Small intestine (tissue), 7 donors: ENCODE results near the gene CERS5. TPM values are rescaled to one million over a fixed set of nuclear protein-coding genes. Genes with fewer than 3 reads are reported as not detected.

Experiments used
- DNase-seq, 2 donors: peaks; one replicate each; pipeline versions ENCODE4 v3.0.0 to v3.0.0-alpha.2; 2013
- FAIRE-seq: peaks from 2 replicates; lab custom pipeline; 2012; peaks lifted over from hg19 to GRCh38; lab: Jason Lieb, UNC
- H3K27ac ChIP-seq, 3 donors: one replicate each; pipeline ENCODE4 v1.5.1; 2013; ENCODE audit warnings: low read length in 2 of 3, mild to moderate bottlenecking in 2 of 3, control low read depth in 1 of 3, inconsistent platforms in 1 of 3, low read depth in 1 of 3, moderate library complexity in 1 of 3
- H3K27me3 ChIP-seq, 3 donors: one replicate each; pipeline ENCODE4 v1.6.1; 2013; ENCODE audit warnings: low read length in 3 of 3, inconsistent platforms in 1 of 3; ENCODE audit not compliant: control insufficient read depth in 3 of 3, insufficient read depth in 3 of 3
- H3K36me3 ChIP-seq, 3 donors: one replicate each; pipeline ENCODE4 v1.6.1; 2013; ENCODE audit warnings: low read length in 3 of 3, inconsistent platforms in 1 of 3, low read depth in 1 of 3, mild to moderate bottlenecking in 1 of 3, moderate library complexity in 1 of 3; ENCODE audit not compliant: control insufficient read depth in 3 of 3, insufficient read depth in 2 of 3
- H3K4me1 ChIP-seq, 3 donors: one replicate each; pipeline ENCODE4 v1.6.1; 2013; ENCODE audit warnings: low read length in 2 of 3, inconsistent platforms in 1 of 3, low read depth in 1 of 3, mild to moderate bottlenecking in 1 of 3, moderate library complexity in 1 of 3; ENCODE audit not compliant: control insufficient read depth in 3 of 3, insufficient read depth in 2 of 3
- H3K4me3 ChIP-seq, 3 donors: one replicate each; pipeline ENCODE4 v1.5.1; 2013; ENCODE audit warnings: low read length in 3 of 3, control low read depth in 1 of 3, inconsistent platforms in 1 of 3, low read depth in 1 of 3, mild to moderate bottlenecking in 1 of 3, moderate library complexity in 1 of 3
- H3K9me3 ChIP-seq, 2 donors: one replicate each; pipeline ENCODE4 v1.6.1; 2013; ENCODE audit warnings: low read depth in 1 of 2, low read length in 1 of 2; ENCODE audit not compliant: control insufficient read depth in 2 of 2, insufficient read depth in 1 of 2
- WGBS, 3 donors: extraction: QIAGEN DNeasy Blood & Tissue Kit; methylation state at CpG; one replicate each; pipeline ENCODE4 v1.1.7; 2013; 5-methylcytosine and 5-hydroxymethylcytosine counted together
- polyA plus RNA-seq, 4 donors: library from polyadenylated mRNA; stranded (reverse) in 3 of 4; unstranded in 1 of 4; fragments of 200-250 nt in 3 of 4; fragments of 120-200 nt in 1 of 4; gene quantifications; one replicate each; pipeline versions ENCODE4 v1.2.1 to v1.2.3, GENCODE V29; 2013
- donor health status: healthy with polysubstance abuse.
- donor health status: control.
- donor health status: control.
- donor health status: Bipolar disorder and iron deficiency.
- donor health status: healthy.

Gene CERS5
- polyA plus RNA-seq, 4 donors = 10.1 to 29.2 (median 18.9) TPM

GRCh38 chr12:50192908-50193307, 25.7 kb upstream of the CERS5 start:
- DNase-seq (no peak), FAIRE-seq (no peak)
- Histone ChIP-seq H3K4me1 (peaks cover 0 to 28% (median 5%) of the 10 kb centered on the region in 3 donors), H3K4me3 (no peak overlapping the region), H3K27ac (peak overlapping the region in 1 of 3 donors; percentile 75), H3K27me3 (no peaks in the 10 kb centered on the region), H3K9me3 (no peaks in the 10 kb centered on the region), H3K36me3 (peaks cover 4 to 57% (median 6%) of the 10 kb centered on the region in 3 donors)
- 81 to 98% (median 94%) methylated on average over 5 of the region's 5 CpGs for WGBS, 3 donors

DNA sequence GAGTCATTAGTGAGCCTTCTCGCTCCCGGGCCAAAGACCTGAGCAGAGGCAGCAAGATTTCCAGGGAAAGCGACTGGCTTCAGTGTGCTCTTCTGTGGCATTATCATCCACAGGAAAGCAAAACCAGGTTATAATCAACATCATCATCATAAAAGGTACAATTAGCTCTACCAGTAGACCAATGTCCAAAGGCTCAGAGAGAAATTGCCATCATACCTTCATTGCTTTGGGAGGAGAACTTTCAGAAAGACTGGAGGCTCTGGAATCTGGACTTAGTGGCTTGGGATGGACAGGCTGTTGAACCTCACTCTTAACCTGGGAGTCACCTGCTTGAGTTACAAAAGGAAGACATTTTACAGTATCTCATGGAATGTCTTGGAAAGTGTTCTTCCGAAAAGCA, 25.1 kb upstream of the CERS5 start:
- Histone ChIP-seq H3K27me3 (no peaks in the 10 kb centered on the region), H3K9me3 (no peaks in the 10 kb centered on the region), H3K36me3 (peaks cover 4 to 60% (median 6%) of the 10 kb centered on the region in 3 donors), H3K27ac (peak overlapping the region in 1 of 3 donors; percentile 75), H3K4me1 (peaks cover 0 to 33% (median 5%) of the 10 kb centered on the region in 3 donors), H3K4me3 (no peak overlapping the region)
- WGBS, 3 donors = 33 to 72% (median 52%) methylated on average over 4 of the region's 4 CpGs
- FAIRE-seq (no peak), DNase-seq (peak; percentile 79 to 94)

- no peak overlapping the region for H3K4me3 ChIP-seq
- no peak overlapping the region for H3K27ac ChIP-seq
- H3K4me1 ChIP-seq = peaks cover 0 to 31% (median 5%) of the 10 kb centered on the region in 3 donors
- H3K9me3 ChIP-seq = no peaks in the 10 kb centered on the region
- no peaks in the 10 kb centered on the region for H3K27me3 ChIP-seq
- FAIRE-seq (no peak), DNase-seq (no peak)
- peaks cover 4 to 55% (median 6%) of the 10 kb centered on the region in 3 donors for H3K36me3 ChIP-seq
- 54 to 75% (median 70%) methylated on average over 1 of the region's 1 CpG for WGBS, 3 donors
These were observed 23.7 kb upstream of the CERS5 start for GRCh38 chr12:50190859-50191258.

DNA sequence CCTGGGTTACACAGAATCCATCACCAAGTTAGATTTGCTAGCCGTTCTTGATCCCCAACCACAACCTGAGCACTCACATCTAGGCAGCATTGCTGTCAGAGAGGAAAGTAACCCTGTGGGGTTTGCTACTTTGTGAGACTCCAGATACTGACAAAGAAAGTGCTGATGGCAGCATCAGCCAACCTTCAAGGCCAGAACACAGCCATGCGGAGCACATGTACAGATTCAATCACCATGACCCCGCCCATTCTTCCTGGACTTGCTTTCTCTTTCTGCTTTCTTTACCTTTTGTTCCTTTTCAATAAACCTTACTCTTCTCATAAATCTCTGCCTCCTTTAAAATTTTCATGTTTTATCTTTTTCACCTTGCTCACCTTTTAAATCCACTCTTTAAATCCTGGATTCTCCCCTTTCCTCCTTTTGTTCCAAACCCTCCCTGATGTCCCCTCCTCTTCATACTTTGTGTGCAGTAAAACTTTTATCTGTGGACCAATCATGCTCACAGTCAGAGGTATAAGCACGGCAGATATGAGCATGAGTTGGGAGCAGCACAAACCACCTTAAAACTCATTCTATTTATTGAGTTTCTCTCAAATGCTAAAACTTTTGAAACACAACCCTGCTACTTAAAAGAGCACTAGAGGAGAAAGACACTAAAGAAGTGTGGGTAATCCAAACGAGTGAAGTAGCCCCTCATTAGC, 21.9 kb upstream of the CERS5 start:
- H3K27me3 ChIP-seq = no peaks in the 10 kb centered on the region
- WGBS, 3 donors = 53 to 66% (median 66%) methylated on average over 5 of the region's 5 CpGs
- H3K4me3 ChIP-seq = no peak overlapping the region
- no peak for FAIRE-seq
- H3K9me3 ChIP-seq = no peaks in the 10 kb centered on the region
- H3K27ac ChIP-seq = peak overlapping the region; percentile 5 to 71 (median 14)
- H3K4me1 ChIP-seq = peaks cover 0 to 31% (median 5%) of the 10 kb centered on the region in 3 donors
- peak; percentile 68 to 76 for DNase-seq
- H3K36me3 ChIP-seq = peaks cover 4 to 52% (median 5%) of the 10 kb centered on the region in 3 donors

DNA sequence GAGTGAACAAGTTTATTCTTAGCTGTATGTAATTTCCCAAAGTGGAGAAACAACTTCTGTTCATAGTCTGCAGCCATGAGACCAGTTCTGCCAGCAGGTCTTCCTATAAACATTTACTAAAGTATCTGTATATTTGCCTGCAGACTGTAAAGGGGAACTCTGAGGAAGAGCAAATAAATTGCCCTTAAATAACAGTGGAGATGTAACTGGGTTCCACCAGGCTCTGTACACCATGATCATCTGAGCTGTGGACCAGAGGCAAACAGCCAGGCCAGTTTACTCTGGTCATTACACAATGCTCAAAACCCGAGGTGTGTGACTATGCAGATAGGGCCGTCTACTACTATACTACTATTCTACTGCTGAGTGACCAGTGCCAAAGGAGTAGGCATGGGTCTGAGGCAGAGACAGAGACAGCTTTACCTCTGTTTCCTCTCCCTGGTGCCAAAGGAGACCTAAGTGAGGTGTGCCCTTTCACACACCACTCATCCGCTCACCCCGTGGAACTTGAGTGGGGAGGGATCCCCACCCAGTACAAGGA, 21.1 kb upstream of the CERS5 start:
- FAIRE-seq (no peak), DNase-seq (peak in 1 of 2 donors; percentile 47)
- Histone ChIP-seq H3K27ac (peak overlapping the region in 2 of 3 donors; percentile 11 to 71), H3K27me3 (no peaks in the 10 kb centered on the region), H3K4me1 (peaks cover 0 to 31% (median 5%) of the 10 kb centered on the region in 3 donors), H3K4me3 (no peak overlapping the region), H3K9me3 (no peaks in the 10 kb centered on the region), H3K36me3 (peaks cover 4 to 50% (median 8%) of the 10 kb centered on the region in 3 donors)
- 73 to 77% (median 73%) methylated on average over 4 of the region's 4 CpGs for WGBS, 3 donors

GRCh38 chr12:50187084-50187900, 20.1 kb upstream of the CERS5 start:
- Histone ChIP-seq H3K4me1 (peaks cover 0 to 24% (median 5%) of the 10 kb centered on the region in 3 donors), H3K36me3 (peaks cover 4 to 57% (median 10%) of the 10 kb centered on the region in 3 donors), H3K4me3 (no peak overlapping the region), H3K27ac (peak overlapping the region in 1 of 3 donors; percentile 72), H3K9me3 (no peaks in the 10 kb centered on the region), H3K27me3 (no peaks in the 10 kb centered on the region)
- DNase-seq = no peak
- no peak for FAIRE-seq
- WGBS, 3 donors = 64 to 73% (median 69%) methylated on average over 7 of the region's 7 CpGs

- Histone ChIP-seq H3K4me3 (no peak overlapping the region), H3K9me3 (no peaks in the 10 kb centered on the region), H3K27me3 (no peaks in the 10 kb centered on the region), H3K36me3 (peaks cover 2 to 55% (median 15%) of the 10 kb centered on the region in 3 donors), H3K27ac (peak overlapping the region in 1 of 3 donors; percentile 32), H3K4me1 (peaks cover 0 to 21% (median 5%) of the 10 kb centered on the region in 3 donors)
- FAIRE-seq = no peak
- DNase-seq = no peak
- WGBS, 3 donors = 83 to 93% (median 86%) methylated on average over 1 of the region's 1 CpG
These were observed 19.5 kb upstream of the CERS5 start for GRCh38 chr12:50186681-50187080.
